Measurements from ENCODE around the gene DAPK3. TPM values are rescaled to one million over a fixed set of nuclear protein-coding genes. Genes with fewer than 3 reads are reported as not detected.
"Not testable (repeated sequence)": the region's sequence is repeated elsewhere in the genome, so short reads cannot be mapped to it uniquely, and the experiment has no call there.

DAPK3 gene
- total RNA-seq (2014; rRNA removed; shearing (Covaris generic)), result 54.5 and 70.3 TPM in 2 replicates

GRCh38 chr19:3970808-3971598, at the start of gene DAPK3:
Gene DAPK3 (minus strand): TSS chr19:3971099. CDS start chr19:3969735, 1,364 bp downstream.
- DNase-seq (ENCODE audit: low spot score), result peak; percentile 96

GRCh38 chr19:4019578-4019977, 48.7 kb upstream of the DAPK3 start:
- no peak for DNase-seq (ENCODE audit: low spot score)

- no peak for DNase-seq (ENCODE audit: low spot score)
Observed at GRCh38 chr19:4018775-4019504, 48.0 kb upstream of the DAPK3 start.

- no peak for DNase-seq (ENCODE audit: low spot score)
Observed at GRCh38 chr19:4018140-4018613, 47.3 kb upstream of the DAPK3 start.

- DNase-seq (ENCODE audit: low spot score), result no peak
Observed at GRCh38 chr19:4016903-4017638, 46.2 kb upstream of the DAPK3 start.

- no peak for DNase-seq (ENCODE audit: low spot score)
Observed at GRCh38 chr19:4016486-4016885, 45.6 kb upstream of the DAPK3 start.

- no peak for DNase-seq (ENCODE audit: low spot score)
Observed at GRCh38 chr19:4015705-4016402, 45.0 kb upstream of the DAPK3 start.

GRCh38 chr19:4014541-4015491, 43.9 kb upstream of the DAPK3 start:
- DNase-seq (ENCODE audit: low spot score), result no peak

GRCh38 chr19:4013886-4014540, 43.1 kb upstream of the DAPK3 start:
- DNase-seq (ENCODE audit: low spot score), result no peak

- no peak for DNase-seq (ENCODE audit: low spot score)
Observed at GRCh38 chr19:4012975-4013634, 42.2 kb upstream of the DAPK3 start.

GRCh38 chr19:4012092-4012974, 41.4 kb upstream of the DAPK3 start:
- DNase-seq (ENCODE audit: low spot score), result peak; percentile 20

- not testable (repeated sequence) for DNase-seq (ENCODE audit: low spot score)
Observed at GRCh38 chr19:4011430-4011829, 40.5 kb upstream of the DAPK3 start.

- DNase-seq (ENCODE audit: low spot score), result no peak
Observed at GRCh38 chr19:4010808-4011110, 39.9 kb upstream of the DAPK3 start.

- no peak for DNase-seq (ENCODE audit: low spot score)
Observed at GRCh38 chr19:4009990-4010807, 39.3 kb upstream of the DAPK3 start.

GRCh38 chr19:4007836-4008539, 37.1 kb upstream of the DAPK3 start:
- DNase-seq (ENCODE audit: low spot score), result no peak

- DNase-seq (ENCODE audit: low spot score), result peak; percentile 79
Observed at GRCh38 chr19:4007021-4007835, 36.3 kb upstream of the DAPK3 start, which contains the start of gene PIAS4. Gene PIAS4 (plus strand): TSS chr19:4007736. CDS start chr19:4007761, 25 bp downstream.
